Esophagus muscularis mucosa (tissue), 4 donors: ENCODE data around the gene MOB3B.

Experiments
- EP300 ChIP-seq: sonication (generic); formaldehyde crosslinking; IDR thresholded peaks from one replicate; pipeline ENCODE4 v1.6.1; 2017; ENCODE audit warnings: antibody characterized with exemption
- POLR2A ChIP-seq: fragments of 450-650 bp; IDR thresholded peaks from one replicate; pipeline ENCODE4 v1.6.1; 2017; ENCODE audit warnings: antibody characterized with exemption, moderate library complexity, mild to moderate bottlenecking, low read depth
- POLR2AphosphoS5 ChIP-seq, 2 donors: sonication (generic); formaldehyde crosslinking; IDR thresholded peaks; one replicate each; pipeline ENCODE4 v1.6.1; 2017; ENCODE audit warnings: antibody characterized with exemption in 2 of 2
- TF ChIP-seq, protein P1 (sequence below), 3 experiments: fragments of 200-600 bp in 2 of 3; fragments of 450-650 bp in 1 of 3; sonication (generic) in 2 of 3; IDR thresholded peaks; one replicate each; pipeline ENCODE4 v1.5.1; 2017 to 2019; ENCODE audit warnings: antibody characterized with exemption in 3 of 3, mild to moderate bottlenecking in 2 of 3, moderate library complexity in 1 of 3

DNA sequence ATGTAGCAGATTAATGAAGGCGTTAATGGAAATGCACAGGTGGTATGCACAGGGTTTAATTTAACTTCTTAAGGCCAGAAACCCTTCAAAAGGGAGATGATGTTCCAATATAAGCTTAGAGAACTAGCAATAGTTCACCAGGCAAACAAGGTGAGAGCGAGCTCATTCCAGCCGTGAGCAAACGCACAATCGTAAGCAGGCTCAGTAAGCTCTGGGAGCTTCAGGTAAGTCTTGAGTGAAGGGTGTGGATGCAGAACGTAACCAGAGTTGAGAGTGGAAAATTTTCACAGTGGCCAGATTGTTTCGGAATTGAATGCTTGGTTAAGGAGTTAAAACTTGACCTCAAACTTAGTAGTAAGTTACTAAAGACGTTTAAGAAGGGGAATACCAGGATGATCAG, 238.3 kb downstream of the MOB3B start:
- TF ChIP-seq, protein P1, sequence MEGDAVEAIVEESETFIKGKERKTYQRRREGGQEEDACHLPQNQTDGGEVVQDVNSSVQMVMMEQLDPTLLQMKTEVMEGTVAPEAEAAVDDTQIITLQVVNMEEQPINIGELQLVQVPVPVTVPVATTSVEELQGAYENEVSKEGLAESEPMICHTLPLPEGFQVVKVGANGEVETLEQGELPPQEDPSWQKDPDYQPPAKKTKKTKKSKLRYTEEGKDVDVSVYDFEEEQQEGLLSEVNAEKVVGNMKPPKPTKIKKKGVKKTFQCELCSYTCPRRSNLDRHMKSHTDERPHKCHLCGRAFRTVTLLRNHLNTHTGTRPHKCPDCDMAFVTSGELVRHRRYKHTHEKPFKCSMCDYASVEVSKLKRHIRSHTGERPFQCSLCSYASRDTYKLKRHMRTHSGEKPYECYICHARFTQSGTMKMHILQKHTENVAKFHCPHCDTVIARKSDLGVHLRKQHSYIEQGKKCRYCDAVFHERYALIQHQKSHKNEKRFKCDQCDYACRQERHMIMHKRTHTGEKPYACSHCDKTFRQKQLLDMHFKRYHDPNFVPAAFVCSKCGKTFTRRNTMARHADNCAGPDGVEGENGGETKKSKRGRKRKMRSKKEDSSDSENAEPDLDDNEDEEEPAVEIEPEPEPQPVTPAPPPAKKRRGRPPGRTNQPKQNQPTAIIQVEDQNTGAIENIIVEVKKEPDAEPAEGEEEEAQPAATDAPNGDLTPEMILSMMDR (IDR thresholded peaks at IDR 0.05) = no peak
- no peak for TF ChIP-seq POLR2AphosphoS5 (IDR thresholded peaks at IDR 0.05)
- TF ChIP-seq POLR2A = no peak
- no peak for TF ChIP-seq EP300
